ENCODE results near the gene RNPS1.

The RNPS1 gene

GRCh38 chr16:2297506-2297860 lies 29.6 kb upstream of the RNPS1 start:
- H3K4me3 ChIP-seq (ENCODE audit: low read depth, low read length) = no peak overlapping the region
- TF ChIP-seq CTCF (IDR thresholded peaks at IDR 0.05; ENCODE audit: low read depth, low read length, missing control alignments) = no peak
- no peak for DNase-seq (ENCODE audit: low read depth)

- peak; percentile 57 for TF ChIP-seq CTCF (IDR thresholded peaks at IDR 0.05; ENCODE audit: low read depth, low read length, missing control alignments)
- H3K4me3 ChIP-seq (ENCODE audit: low read depth, low read length) = no peak overlapping the region
- no peak for DNase-seq (ENCODE audit: low read depth)
Observed at GRCh38 chr16:2296661-2297505, 29.0 kb upstream of the RNPS1 start.

GRCh38 chr16:2295056-2295798 lies 27.3 kb upstream of the RNPS1 start:
- TF ChIP-seq CTCF (IDR thresholded peaks at IDR 0.05; ENCODE audit: low read depth, low read length, missing control alignments) = no peak
- no peak overlapping the region for H3K4me3 ChIP-seq (ENCODE audit: low read depth, low read length)
- DNase-seq (ENCODE audit: low read depth) = peak; percentile 57

GRCh38 chr16:2292221-2292620 lies 24.3 kb upstream of the RNPS1 start:
- TF ChIP-seq CTCF (IDR thresholded peaks at IDR 0.05; ENCODE audit: low read depth, low read length, missing control alignments) = no peak
- no peak overlapping the region for H3K4me3 ChIP-seq (ENCODE audit: low read depth, low read length)
- no peak for DNase-seq (ENCODE audit: low read depth)

- TF ChIP-seq CTCF (IDR thresholded peaks at IDR 0.05; ENCODE audit: low read depth, low read length, missing control alignments) = no peak
- no peak for DNase-seq (ENCODE audit: low read depth)
- H3K4me3 ChIP-seq (ENCODE audit: low read depth, low read length) = no peak overlapping the region
Observed at GRCh38 chr16:2289282-2289681, 21.4 kb upstream of the RNPS1 start.

GRCh38 chr16:2288726-2289125 lies 20.8 kb upstream of the RNPS1 start:
- H3K4me3 ChIP-seq (ENCODE audit: low read depth, low read length) = no peak overlapping the region
- no peak for TF ChIP-seq CTCF (IDR thresholded peaks at IDR 0.05; ENCODE audit: low read depth, low read length, missing control alignments)
- DNase-seq (ENCODE audit: low read depth) = no peak

Data from GM12864 (cell line).